Erythroblast (primary cell): Measurements from ENCODE around the gene MEX3C.
A peak's percentile ranks its signal among the peaks of the same experiment; 100 is the strongest.

Experiments
- DNase-seq, 2 experiments: peaks; one replicate each; lab custom pipeline; 2025; lab: John Stamatoyannopoulos, UW
- GATA1 ChIP-seq: IDR thresholded peaks from 2 replicates; pipeline ENCODE4 v1.6.1; 2011; ENCODE audit warnings: low read depth, mild to moderate bottlenecking, control low read depth, low read length, moderate library complexity
- POLR2A ChIP-seq: IDR thresholded peaks from 2 replicates; pipeline ENCODE4 v1.6.1; 2011; ENCODE audit warnings: mild to moderate bottlenecking, low read length

Gene MEX3C

GRCh38 chr18:51196118-51196810 lies 1.2 kb downstream of the MEX3C start:
- TF ChIP-seq GATA1: no peak
- no peak for TF ChIP-seq POLR2A
- peak; percentile 68 to 85 for DNase-seq

DNA sequence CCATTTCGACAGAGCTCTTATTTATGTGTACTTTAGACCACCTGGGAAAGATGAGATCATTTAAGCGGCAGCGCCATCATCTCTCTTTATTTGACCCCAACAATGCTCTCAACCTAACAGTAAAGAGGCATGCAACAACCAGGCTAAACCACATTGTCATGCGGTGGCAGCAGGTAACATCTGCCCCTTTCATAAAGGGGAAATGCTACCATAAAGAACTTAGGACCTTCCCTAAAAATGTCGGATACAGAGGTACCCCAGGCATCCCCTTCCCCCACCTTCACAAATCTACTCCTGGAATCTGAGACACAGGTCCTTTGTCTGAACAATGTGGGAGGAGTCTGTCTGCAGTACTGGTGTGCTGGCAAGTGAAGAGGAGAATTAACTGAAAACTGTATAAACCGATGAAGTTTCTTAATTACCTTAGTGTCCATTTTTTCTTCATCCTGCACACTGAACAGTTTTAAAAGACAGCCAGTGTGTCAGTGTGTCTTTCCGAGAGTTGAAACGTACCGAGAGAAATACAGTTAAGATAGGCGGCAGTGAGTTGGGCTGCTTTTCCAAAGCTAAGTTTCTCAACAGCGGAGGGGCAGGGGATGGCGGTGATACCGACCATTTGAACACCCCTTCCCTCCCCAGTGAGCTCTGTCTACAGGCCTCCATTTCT lies 1.9 kb downstream of the MEX3C start:
- DNase-seq: peak; percentile 68 to 70
- TF ChIP-seq GATA1: no peak
- peak; percentile 36 for TF ChIP-seq POLR2A

- TF ChIP-seq GATA1: no peak
- no peak for DNase-seq
These were observed 2.4 kb downstream of the MEX3C start for GRCh38 chr18:51195086-51195450.

GRCh38 chr18:51194604-51195003 lies 2.9 kb downstream of the MEX3C start:
- TF ChIP-seq GATA1 (no peak), POLR2A (no peak)
- DNase-seq: peak; percentile 22 to 42

DNA sequence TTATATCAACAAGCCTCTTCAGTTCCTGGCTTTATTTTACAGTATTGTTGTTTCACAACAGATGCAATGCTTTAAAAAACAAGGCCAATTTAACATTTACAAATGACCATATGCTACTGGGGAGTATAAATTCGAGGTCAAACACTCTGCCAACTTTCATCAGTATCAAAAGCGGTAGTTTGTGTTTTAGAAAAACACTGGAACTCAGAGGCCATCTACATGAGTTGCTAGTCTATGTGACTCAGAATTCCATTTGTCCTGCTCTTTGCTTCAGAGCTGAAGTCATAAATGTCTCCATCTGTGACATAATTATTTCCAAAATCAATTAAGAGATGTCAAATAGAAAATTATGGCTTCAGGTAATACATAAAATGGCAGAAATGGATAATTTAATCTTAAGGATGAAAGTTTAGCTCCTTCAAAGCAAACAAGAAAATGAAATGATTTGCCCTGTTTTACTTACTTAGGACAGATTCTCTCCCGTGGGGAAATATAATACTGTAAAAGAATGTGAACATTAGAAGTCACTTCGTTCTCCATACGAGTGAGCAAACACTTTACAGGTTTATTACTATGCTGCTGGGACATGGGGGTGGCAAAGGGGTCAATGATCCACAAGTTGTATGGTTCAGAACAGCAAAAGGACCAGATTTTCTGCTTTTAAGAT lies 3.7 kb downstream of the MEX3C start:
- DNase-seq: no peak
- TF ChIP-seq POLR2A (no peak), GATA1 (no peak)

- DNase-seq: no peak
- TF ChIP-seq GATA1: no peak
- no peak for TF ChIP-seq POLR2A
These were observed 4.8 kb downstream of the MEX3C start for GRCh38 chr18:51192696-51193095.

DNA sequence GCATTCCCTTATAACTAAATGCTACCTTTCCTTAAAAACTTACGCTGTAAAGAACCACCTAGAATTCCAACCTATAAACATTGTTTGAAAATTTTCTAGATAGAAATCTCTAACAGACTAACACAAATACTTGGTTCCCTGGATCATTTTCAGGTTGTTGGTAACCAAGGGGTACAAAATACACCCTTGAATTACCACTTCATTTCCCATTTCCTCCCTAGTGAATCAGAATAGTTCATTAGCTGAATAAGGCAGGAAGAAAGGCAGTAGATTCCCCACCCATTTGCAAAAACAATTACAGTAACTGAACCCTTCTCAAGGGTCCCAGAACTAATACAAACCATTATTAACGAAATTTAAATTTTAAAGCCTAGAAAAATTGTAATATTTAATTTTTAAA lies 5.5 kb downstream of the MEX3C start:
- no peak for DNase-seq
- TF ChIP-seq POLR2A: no peak
- no peak for TF ChIP-seq GATA1

- peak; percentile 76 to 87 for DNase-seq
These were observed 6.3 kb downstream of the MEX3C start for GRCh38 chr18:51191128-51191717.

GRCh38 chr18:51190000-51190399 lies 7.5 kb downstream of the MEX3C start:
- no peak for DNase-seq
- TF ChIP-seq GATA1: no peak

More at GRCh38 chr18:51191128-51191717, 6.3 kb downstream of the MEX3C start:
- no peak for TF ChIP-seq GATA1
- TF ChIP-seq POLR2A: peak; percentile 58

DNA sequence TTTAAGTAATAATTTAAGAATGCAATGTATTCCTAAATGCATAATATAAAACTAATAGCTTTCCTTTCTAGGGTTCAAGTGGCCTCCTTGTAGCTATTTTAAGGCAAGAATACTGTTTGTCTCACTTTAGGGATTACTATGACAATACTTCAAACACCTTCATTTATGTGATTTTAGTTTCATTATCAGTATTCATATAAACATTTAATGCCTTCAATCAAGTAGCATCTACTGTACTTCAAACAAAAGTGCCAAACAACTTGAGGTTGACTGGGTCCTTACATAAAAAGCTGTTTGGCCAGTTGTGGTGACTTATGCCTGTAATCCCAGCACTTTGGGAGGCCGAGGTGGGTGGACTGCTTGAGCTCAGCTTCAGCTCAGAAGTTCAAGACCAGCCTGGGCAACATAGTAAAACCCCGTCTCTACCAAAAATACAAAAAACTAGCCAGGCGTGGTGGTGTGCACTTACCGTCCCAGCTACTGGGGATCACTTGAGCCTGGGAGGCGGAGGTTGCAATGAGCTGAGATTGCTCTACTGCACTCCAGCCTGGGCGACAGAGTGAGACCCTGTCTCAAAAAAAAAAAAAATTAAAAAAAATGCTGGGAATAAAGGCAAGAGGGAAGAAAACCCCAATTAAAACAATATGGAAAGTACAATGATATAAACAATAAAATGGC lies 9.3 kb downstream of the MEX3C start:
- DNase-seq: no peak
- TF ChIP-seq POLR2A (no peak), GATA1 (no peak)

GRCh38 chr18:51185075-51185474 lies 12.4 kb downstream of the MEX3C start:
- DNase-seq: no peak
- no peak for TF ChIP-seq POLR2A
- TF ChIP-seq GATA1: no peak

GRCh38 chr18:51184091-51184457 lies 13.4 kb downstream of the MEX3C start:
- TF ChIP-seq POLR2A: no peak
- peak; percentile 40 to 76 for DNase-seq

GRCh38 chr18:51183372-51184090 lies 13.9 kb downstream of the MEX3C start:
- no peak for TF ChIP-seq POLR2A
- TF ChIP-seq GATA1: no peak
- DNase-seq: no peak
